PC-3 (cell line): Measurements from ENCODE around the gene FIS1. TPM values are rescaled to one million over a fixed set of nuclear protein-coding genes. Genes with fewer than 3 reads are reported as not detected.
A peak's percentile ranks its signal among the peaks of the same experiment; 100 is the strongest.

Experiments used
- ATAC-seq: fragments of 200-7000 bp; cut with Tn5 transposase; 2 replicates; pipeline ENCODE4 v1.9.1; 2020; ENCODE audit warnings: mild to moderate bottlenecking, moderate library complexity
- BruUV-seq: library from RNA; stranded (reverse); fragments of 400-500 nt; replicated peaks from 2 replicates; lab custom pipeline; 2021; lab: Mats Ljungman, UMichigan
- CTCF ChIA-PET: fragments of 300-600 bp; sonication (Branson Sonifier 250); formaldehyde crosslinking; loops from one replicate; lab custom pipeline; 2022; ENCODE audit warnings: antibody characterized with exemption; lab: Charles Lee
- POLR2A ChIA-PET: fragments of 300-600 bp; sonication (Branson Sonifier 250); formaldehyde crosslinking; loops from one replicate; lab custom pipeline; 2022; ENCODE audit warnings: antibody characterized with exemption; ENCODE audit not compliant: unreplicated experiment; lab: Charles Lee
- DNase-seq: peaks from one replicate; pipeline ENCODE4 v3.0.0-alpha.2; 2015
- H2AFZ ChIP-seq: fragments of 300-600 bp; sonication (generic); 2 replicates; pipeline ENCODE4 v1.6.0; 2016; ENCODE audit warnings: antibody characterized with exemption, low read length
- H3F3A ChIP-seq: fragments of 300-600 bp; sonication (generic); one replicate; pipeline ENCODE4 v1.6.0; 2017; ENCODE audit warnings: antibody characterized with exemption, low read length, control low read depth, mild to moderate bottlenecking; ENCODE audit not compliant: unreplicated experiment
- H3K27ac ChIP-seq: fragments of 300-600 bp; sonication (generic); 2 replicates; pipeline ENCODE4 v1.5.1; 2016; ENCODE audit warnings: mild to moderate bottlenecking, low read length
- H3K27me3 ChIP-seq: fragments of 300-600 bp; sonication (generic); 2 replicates; pipeline ENCODE4 v1.6.1; 2016; ENCODE audit warnings: low read length, mixed read lengths
- H3K36me3 ChIP-seq: fragments of 300-600 bp; sonication (generic); 2 replicates; pipeline ENCODE4 v1.6.1; 2016; ENCODE audit warnings: low read depth, mixed run types, low read length, mixed read lengths
- H3K4me1 ChIP-seq: fragments of 300-600 bp; sonication (generic); 2 replicates; pipeline ENCODE4 v1.5.1; 2016; ENCODE audit warnings: low read length; ENCODE audit not compliant: insufficient read depth
- H3K4me2 ChIP-seq: fragments of 300-600 bp; sonication (generic); 2 replicates; pipeline ENCODE4 v1.6.0; 2016; ENCODE audit warnings: low read length
- H3K4me3 ChIP-seq: fragments of 300-600 bp; sonication (generic); 2 replicates; pipeline ENCODE4 v1.5.1; 2016; ENCODE audit warnings: mild to moderate bottlenecking, low read length, mixed read lengths
- H3K79me2 ChIP-seq: fragments of 300-600 bp; sonication (generic); 2 replicates; pipeline ENCODE4 v1.6.1; 2017; ENCODE audit warnings: low read length, mixed read lengths
- H3K9ac ChIP-seq: fragments of 300-600 bp; sonication (generic); 2 replicates; pipeline ENCODE4 v1.6.0; 2016; ENCODE audit warnings: mild to moderate bottlenecking, low read length
- H3K9me2 ChIP-seq: fragments of 300-600 bp; sonication (generic); replicated peaks from 2 replicates; pipeline ENCODE4 v1.6.1; 2016; ENCODE audit warnings: mixed run types, low read length, mixed read lengths
- H3K9me3 ChIP-seq: fragments of 300-600 bp; sonication (generic); 2 replicates; pipeline ENCODE4 v1.6.1; 2016; ENCODE audit warnings: low read length, mixed read lengths
- H4K20me1 ChIP-seq: fragments of 300-600 bp; sonication (generic); 2 replicates; pipeline ENCODE4 v1.6.1; 2016; ENCODE audit warnings: low read length, mixed read lengths
- EZH2 ChIP-seq: fragments of 300-600 bp; sonication (generic); IDR thresholded peaks from one replicate; pipeline ENCODE4 v1.6.1; 2017; ENCODE audit warnings: antibody characterized with exemption, mild to moderate bottlenecking, low read length; ENCODE audit not compliant: unreplicated experiment
- EZH2phosphoT487 ChIP-seq: fragments of 300-600 bp; sonication (generic); IDR thresholded peaks from 2 replicates; pipeline ENCODE4 v1.6.1; 2018; ENCODE audit warnings: mild to moderate bottlenecking, antibody characterized with exemption, low read length, borderline replicate concordance
- intact Hi-C: fragments of 100-400 bp; cut with micrococcal nuclease; formaldehyde crosslinking; loops from 2 replicates; pipeline ENCODE4 v1.9.0; 2023
- total RNA-seq: library from RNA; depleted of rRNA; stranded (reverse); fragments of >200 nt; gene quantifications from 2 replicates; pipeline ENCODE4 v1.2.3, GENCODE V29; 2014
- TF ChIP-seq, protein P1 (sequence below): fragments of 300-600 bp; sonication (generic); conservative IDR thresholded peaks from 2 replicates; pipeline ENCODE4 v1.5.1; 2017; ENCODE audit warnings: antibody characterized with exemption, low read depth, mild to moderate bottlenecking, low read length

Gene FIS1
- total RNA-seq, 1 experiment from 2014 or later, result 146 TPM

DNA sequence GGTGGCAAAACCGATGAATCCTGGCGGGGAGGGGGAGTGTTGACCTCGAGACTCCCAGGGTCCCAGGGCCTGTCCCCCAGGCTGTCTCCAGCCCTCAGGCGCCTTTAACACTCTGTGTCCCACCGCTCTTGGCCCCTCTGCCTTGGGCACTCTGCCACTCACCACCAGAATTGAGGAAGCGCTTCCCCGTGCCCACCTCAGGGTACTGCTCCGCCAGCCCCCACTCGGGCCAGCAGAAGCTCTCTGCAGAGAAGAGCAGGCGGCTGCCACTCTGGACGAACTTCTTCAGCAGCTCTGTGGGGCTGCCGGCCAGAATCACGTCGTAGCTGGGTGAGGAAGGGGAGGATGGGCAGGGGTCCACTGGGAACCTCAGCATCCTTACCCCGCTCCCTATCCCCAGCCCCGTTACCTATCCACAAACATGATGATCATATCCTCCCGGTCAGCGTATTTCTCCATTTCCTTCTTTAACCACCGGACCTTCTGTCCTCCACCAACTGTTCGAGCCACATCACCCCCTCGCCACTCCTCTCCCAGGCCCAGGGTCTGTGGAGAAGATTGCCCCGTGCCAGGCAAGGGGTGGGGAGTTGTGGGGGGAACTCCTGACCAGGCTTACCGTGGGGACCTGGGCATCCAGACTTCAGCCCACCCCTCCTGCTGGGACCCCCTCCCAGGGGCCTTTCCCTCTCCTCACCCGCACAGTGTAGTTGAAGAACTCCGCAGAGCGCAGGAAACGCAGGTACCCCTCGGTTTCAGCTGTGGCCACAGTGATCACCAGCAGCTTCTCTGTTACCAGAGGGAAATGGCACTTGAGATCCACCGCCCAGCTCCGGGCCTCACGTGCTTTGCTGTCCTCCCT, 28.7 kb downstream of the FIS1 start:
- no peaks in the 10 kb centered on the region for H3K9me2 ChIP-seq
- H3K27me3 ChIP-seq, result no peaks in the 10 kb centered on the region
- TF ChIP-seq EZH2phosphoT487 (no peak), EZH2 (no peak)
- TF ChIP-seq, protein P1, sequence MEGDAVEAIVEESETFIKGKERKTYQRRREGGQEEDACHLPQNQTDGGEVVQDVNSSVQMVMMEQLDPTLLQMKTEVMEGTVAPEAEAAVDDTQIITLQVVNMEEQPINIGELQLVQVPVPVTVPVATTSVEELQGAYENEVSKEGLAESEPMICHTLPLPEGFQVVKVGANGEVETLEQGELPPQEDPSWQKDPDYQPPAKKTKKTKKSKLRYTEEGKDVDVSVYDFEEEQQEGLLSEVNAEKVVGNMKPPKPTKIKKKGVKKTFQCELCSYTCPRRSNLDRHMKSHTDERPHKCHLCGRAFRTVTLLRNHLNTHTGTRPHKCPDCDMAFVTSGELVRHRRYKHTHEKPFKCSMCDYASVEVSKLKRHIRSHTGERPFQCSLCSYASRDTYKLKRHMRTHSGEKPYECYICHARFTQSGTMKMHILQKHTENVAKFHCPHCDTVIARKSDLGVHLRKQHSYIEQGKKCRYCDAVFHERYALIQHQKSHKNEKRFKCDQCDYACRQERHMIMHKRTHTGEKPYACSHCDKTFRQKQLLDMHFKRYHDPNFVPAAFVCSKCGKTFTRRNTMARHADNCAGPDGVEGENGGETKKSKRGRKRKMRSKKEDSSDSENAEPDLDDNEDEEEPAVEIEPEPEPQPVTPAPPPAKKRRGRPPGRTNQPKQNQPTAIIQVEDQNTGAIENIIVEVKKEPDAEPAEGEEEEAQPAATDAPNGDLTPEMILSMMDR, result no peak
- no peaks in the 10 kb centered on the region for H3K9me3 ChIP-seq
- H3K27ac ChIP-seq, result no peak overlapping the region
- H3K9ac ChIP-seq, result peak overlapping the region; percentile 80
- intact Hi-C loops, result no loop called here
- H4K20me1 ChIP-seq, result no peaks in the 10 kb centered on the region
- ATAC-seq, result peak; percentile 7
- BruUV-seq, result TSS peak; percentile 47
- H2AFZ ChIP-seq, result peak overlapping the region; percentile 81
- H3F3A ChIP-seq, result no peaks in the 10 kb centered on the region
- H3K36me3 ChIP-seq, result no peaks in the 10 kb centered on the region; the same call in 1 of the 2 replicates
- peak; percentile 11 for DNase-seq
- peaks cover 50% of the 10 kb centered on the region for H3K79me2 ChIP-seq
- peak overlapping the region; percentile 98 for H3K4me2 ChIP-seq
- CTCF ChIA-PET, result interaction anchor here (0.9 to 2.0 kb wide), 2 partner anchors 23 to 67 kb away, joined by 3 to 11 read pairs; no protein-coding TSS in a partner anchor
- H3K4me3 ChIP-seq, result peak overlapping the region; percentile 80
- peaks cover 11% of the 10 kb centered on the region for H3K4me1 ChIP-seq
- POLR2A ChIA-PET, result interaction anchor here (0.7 kb wide), 1 partner anchor 36 kb away, joined by 6 read pairs; no protein-coding TSS in a partner anchor

GRCh38 chr7:101212014-101212413, 32.9 kb downstream of the FIS1 start:
- H3K4me1 ChIP-seq, result peaks cover 11% of the 10 kb centered on the region
- no peaks in the 10 kb centered on the region for H3K27me3 ChIP-seq
- no peaks in the 10 kb centered on the region for H4K20me1 ChIP-seq
- no peak overlapping the region for H3K4me3 ChIP-seq
- H2AFZ ChIP-seq, result no peak overlapping the region
- no peak overlapping the region for H3K9ac ChIP-seq
- no peaks in the 10 kb centered on the region for H3F3A ChIP-seq
- DNase-seq, result no peak
- POLR2A ChIA-PET, result no interaction called here
- CTCF ChIA-PET, result no interaction called here
- H3K27ac ChIP-seq, result no peak overlapping the region
- no peaks in the 10 kb centered on the region for H3K9me3 ChIP-seq
- BruUV-seq, result no TSS peak
- TF ChIP-seq EZH2phosphoT487 (no peak), EZH2 (no peak)
- intact Hi-C loops, result no loop called here
- H3K79me2 ChIP-seq, result peaks cover 17% of the 10 kb centered on the region
- H3K36me3 ChIP-seq, result no peaks in the 10 kb centered on the region; the same call in 1 of the 2 replicates
- no peak for ATAC-seq
- H3K4me2 ChIP-seq, result no peak overlapping the region
- no peaks in the 10 kb centered on the region for H3K9me2 ChIP-seq

GRCh38 chr7:101211501-101211900, 33.4 kb downstream of the FIS1 start:
- ATAC-seq, result no peak
- no peaks in the 10 kb centered on the region for H3F3A ChIP-seq
- no peaks in the 10 kb centered on the region for H3K9me2 ChIP-seq
- H3K27me3 ChIP-seq, result no peaks in the 10 kb centered on the region
- H3K36me3 ChIP-seq, result no peaks in the 10 kb centered on the region; the same call in 1 of the 2 replicates
- ChIA-PET POLR2A (no interaction called here), CTCF (no interaction called here)
- intact Hi-C loops, result no loop called here
- no peak overlapping the region for H2AFZ ChIP-seq
- no peaks in the 10 kb centered on the region for H3K9me3 ChIP-seq
- no peak overlapping the region for H3K4me3 ChIP-seq
- DNase-seq, result no peak
- no peak overlapping the region for H3K9ac ChIP-seq
- no peak overlapping the region for H3K4me2 ChIP-seq
- H3K79me2 ChIP-seq, result peaks cover 12% of the 10 kb centered on the region
- TF ChIP-seq EZH2, result no peak
- TF ChIP-seq EZH2phosphoT487, result no peak
- TF ChIP-seq, protein P1, result no peak
- H3K4me1 ChIP-seq, result peaks cover 10% of the 10 kb centered on the region
- H3K27ac ChIP-seq, result no peak overlapping the region
- no peaks in the 10 kb centered on the region for H4K20me1 ChIP-seq
- BruUV-seq, result no TSS peak
